ENCODE data around the gene ADGRF4. TPM values are rescaled to one million over a fixed set of nuclear protein-coding genes. Genes with fewer than 3 reads are reported as not detected.

Gene ADGRF4
- total and polyA plus RNA-seq, 2 of the 8 experiments (the other 6 are each of a cell fraction or from before 2014, with no cell fraction given): 0.02 TPM; not detected in 1

DNA sequence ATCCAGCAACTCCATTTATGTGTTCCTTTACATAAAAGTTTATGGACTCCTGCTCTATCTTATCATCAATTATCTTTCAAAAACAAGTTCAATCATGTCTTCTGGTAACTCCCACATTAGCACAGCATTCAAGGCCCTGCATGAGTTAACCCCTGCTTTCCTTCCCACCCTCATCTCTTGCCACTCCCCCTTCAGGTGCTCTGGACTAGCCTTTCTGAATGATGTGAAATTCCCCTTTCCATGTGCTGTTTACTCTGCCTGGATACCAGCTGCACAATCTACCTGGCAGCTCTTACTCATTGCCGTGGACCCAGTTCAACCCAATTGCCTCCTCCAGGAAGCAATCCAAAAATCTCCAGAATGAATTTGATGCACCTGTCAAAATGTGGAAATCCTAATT is 11.9 kb downstream of the ADGRF4 start (continued):
- TF ChIP-seq, protein P1, sequence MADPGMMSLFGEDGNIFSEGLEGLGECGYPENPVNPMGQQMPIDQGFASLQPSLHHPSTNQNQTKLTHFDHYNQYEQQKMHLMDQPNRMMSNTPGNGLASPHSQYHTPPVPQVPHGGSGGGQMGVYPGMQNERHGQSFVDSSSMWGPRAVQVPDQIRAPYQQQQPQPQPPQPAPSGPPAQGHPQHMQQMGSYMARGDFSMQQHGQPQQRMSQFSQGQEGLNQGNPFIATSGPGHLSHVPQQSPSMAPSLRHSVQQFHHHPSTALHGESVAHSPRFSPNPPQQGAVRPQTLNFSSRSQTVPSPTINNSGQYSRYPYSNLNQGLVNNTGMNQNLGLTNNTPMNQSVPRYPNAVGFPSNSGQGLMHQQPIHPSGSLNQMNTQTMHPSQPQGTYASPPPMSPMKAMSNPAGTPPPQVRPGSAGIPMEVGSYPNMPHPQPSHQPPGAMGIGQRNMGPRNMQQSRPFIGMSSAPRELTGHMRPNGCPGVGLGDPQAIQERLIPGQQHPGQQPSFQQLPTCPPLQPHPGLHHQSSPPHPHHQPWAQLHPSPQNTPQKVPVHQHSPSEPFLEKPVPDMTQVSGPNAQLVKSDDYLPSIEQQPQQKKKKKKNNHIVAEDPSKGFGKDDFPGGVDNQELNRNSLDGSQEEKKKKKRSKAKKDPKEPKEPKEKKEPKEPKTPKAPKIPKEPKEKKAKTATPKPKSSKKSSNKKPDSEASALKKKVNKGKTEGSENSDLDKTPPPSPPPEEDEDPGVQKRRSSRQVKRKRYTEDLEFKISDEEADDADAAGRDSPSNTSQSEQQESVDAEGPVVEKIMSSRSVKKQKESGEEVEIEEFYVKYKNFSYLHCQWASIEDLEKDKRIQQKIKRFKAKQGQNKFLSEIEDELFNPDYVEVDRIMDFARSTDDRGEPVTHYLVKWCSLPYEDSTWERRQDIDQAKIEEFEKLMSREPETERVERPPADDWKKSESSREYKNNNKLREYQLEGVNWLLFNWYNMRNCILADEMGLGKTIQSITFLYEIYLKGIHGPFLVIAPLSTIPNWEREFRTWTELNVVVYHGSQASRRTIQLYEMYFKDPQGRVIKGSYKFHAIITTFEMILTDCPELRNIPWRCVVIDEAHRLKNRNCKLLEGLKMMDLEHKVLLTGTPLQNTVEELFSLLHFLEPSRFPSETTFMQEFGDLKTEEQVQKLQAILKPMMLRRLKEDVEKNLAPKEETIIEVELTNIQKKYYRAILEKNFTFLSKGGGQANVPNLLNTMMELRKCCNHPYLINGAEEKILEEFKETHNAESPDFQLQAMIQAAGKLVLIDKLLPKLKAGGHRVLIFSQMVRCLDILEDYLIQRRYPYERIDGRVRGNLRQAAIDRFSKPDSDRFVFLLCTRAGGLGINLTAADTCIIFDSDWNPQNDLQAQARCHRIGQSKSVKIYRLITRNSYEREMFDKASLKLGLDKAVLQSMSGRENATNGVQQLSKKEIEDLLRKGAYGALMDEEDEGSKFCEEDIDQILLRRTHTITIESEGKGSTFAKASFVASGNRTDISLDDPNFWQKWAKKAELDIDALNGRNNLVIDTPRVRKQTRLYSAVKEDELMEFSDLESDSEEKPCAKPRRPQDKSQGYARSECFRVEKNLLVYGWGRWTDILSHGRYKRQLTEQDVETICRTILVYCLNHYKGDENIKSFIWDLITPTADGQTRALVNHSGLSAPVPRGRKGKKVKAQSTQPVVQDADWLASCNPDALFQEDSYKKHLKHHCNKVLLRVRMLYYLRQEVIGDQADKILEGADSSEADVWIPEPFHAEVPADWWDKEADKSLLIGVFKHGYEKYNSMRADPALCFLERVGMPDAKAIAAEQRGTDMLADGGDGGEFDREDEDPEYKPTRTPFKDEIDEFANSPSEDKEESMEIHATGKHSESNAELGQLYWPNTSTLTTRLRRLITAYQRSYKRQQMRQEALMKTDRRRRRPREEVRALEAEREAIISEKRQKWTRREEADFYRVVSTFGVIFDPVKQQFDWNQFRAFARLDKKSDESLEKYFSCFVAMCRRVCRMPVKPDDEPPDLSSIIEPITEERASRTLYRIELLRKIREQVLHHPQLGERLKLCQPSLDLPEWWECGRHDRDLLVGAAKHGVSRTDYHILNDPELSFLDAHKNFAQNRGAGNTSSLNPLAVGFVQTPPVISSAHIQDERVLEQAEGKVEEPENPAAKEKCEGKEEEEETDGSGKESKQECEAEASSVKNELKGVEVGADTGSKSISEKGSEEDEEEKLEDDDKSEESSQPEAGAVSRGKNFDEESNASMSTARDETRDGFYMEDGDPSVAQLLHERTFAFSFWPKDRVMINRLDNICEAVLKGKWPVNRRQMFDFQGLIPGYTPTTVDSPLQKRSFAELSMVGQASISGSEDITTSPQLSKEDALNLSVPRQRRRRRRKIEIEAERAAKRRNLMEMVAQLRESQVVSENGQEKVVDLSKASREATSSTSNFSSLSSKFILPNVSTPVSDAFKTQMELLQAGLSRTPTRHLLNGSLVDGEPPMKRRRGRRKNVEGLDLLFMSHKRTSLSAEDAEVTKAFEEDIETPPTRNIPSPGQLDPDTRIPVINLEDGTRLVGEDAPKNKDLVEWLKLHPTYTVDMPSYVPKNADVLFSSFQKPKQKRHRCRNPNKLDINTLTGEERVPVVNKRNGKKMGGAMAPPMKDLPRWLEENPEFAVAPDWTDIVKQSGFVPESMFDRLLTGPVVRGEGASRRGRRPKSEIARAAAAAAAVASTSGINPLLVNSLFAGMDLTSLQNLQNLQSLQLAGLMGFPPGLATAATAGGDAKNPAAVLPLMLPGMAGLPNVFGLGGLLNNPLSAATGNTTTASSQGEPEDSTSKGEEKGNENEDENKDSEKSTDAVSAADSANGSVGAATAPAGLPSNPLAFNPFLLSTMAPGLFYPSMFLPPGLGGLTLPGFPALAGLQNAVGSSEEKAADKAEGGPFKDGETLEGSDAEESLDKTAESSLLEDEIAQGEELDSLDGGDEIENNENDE (IDR thresholded peaks at IDR 0.05; ENCODE audit: insufficient replicate concordance, low read length): no peak
- no peak for TF ChIP-seq RBBP5 (IDR thresholded peaks at IDR 0.05; ENCODE audit: borderline replicate concordance, low read depth, low read length)
- no peak for TF ChIP-seq KDM4A (IDR thresholded peaks at IDR 0.05; ENCODE audit: low read depth, low read length, severe bottlenecking)
- TF ChIP-seq SP1 (IDR thresholded peaks at IDR 0.05; ENCODE audit: low read depth, low read length): no peak
- no peak for TF ChIP-seq TCF12 (IDR thresholded peaks at IDR 0.05; ENCODE audit: low read depth, low read length)
- TF ChIP-seq JUND (IDR thresholded peaks at IDR 0.05; ENCODE audit: low read length): no peak
- TF ChIP-seq BRCA1 (IDR thresholded peaks at IDR 0.05; ENCODE audit: low read depth, low read length): no peak
- no peak for TF ChIP-seq SIN3A (conservative IDR thresholded peaks at IDR 0.05 in 1 of 2, IDR thresholded peaks at IDR 0.05 in 1 of 2; ENCODE audit: low read depth in 1 of 2, low read length in 2 of 2)

Data from H1 (cell line).